ENCODE results near the gene TIMM44.

DNA sequence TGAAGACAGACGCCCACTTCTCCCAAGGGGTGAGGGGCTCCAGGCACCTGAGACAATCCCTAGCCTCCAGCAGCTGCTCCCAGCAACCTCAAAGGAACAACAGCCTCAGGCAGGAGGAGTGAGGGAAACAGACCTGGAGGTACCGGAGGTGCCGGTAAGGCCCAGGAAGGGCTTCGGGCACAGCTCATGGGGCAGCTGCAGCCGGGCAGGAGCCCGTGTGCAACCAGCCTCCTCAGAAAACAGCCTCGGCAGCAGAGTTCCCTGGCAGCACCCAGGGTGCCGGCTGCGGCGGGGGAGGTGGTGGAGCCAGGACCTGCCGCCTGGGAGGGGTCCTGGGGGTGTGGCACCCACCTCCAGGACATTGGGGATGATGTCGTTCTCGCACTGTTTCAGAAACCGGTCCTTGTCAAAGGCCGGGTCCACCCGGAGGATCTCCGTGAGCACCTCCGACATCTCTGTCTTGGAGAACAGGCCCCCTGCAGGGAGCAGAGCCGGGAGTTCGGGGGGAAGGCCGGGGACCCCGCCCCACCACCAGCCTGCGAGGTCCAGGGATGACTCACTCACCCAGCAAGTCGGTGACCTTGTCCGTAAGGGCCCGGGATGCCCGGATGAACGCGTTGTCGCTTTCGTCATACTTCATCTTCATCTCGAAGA is 11.1 kb downstream of the TIMM44 start:
- TF ChIP-seq, protein P1, sequence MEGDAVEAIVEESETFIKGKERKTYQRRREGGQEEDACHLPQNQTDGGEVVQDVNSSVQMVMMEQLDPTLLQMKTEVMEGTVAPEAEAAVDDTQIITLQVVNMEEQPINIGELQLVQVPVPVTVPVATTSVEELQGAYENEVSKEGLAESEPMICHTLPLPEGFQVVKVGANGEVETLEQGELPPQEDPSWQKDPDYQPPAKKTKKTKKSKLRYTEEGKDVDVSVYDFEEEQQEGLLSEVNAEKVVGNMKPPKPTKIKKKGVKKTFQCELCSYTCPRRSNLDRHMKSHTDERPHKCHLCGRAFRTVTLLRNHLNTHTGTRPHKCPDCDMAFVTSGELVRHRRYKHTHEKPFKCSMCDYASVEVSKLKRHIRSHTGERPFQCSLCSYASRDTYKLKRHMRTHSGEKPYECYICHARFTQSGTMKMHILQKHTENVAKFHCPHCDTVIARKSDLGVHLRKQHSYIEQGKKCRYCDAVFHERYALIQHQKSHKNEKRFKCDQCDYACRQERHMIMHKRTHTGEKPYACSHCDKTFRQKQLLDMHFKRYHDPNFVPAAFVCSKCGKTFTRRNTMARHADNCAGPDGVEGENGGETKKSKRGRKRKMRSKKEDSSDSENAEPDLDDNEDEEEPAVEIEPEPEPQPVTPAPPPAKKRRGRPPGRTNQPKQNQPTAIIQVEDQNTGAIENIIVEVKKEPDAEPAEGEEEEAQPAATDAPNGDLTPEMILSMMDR (IDR thresholded peaks at IDR 0.05), result no peak
- TF ChIP-seq POLR2A (IDR thresholded peaks at IDR 0.05), result no peak
